ENCODE measurements around the gene MAST4. TPM values are rescaled to one million over a fixed set of nuclear protein-coding genes. Genes with fewer than 3 reads are reported as not detected.

The MAST4 gene
- total and polyA plus RNA-seq, 2 of the 13 experiments (the other 11 are each of a cell fraction or from before 2014, with no cell fraction given): 3.4 to 3.7 TPM

DNA sequence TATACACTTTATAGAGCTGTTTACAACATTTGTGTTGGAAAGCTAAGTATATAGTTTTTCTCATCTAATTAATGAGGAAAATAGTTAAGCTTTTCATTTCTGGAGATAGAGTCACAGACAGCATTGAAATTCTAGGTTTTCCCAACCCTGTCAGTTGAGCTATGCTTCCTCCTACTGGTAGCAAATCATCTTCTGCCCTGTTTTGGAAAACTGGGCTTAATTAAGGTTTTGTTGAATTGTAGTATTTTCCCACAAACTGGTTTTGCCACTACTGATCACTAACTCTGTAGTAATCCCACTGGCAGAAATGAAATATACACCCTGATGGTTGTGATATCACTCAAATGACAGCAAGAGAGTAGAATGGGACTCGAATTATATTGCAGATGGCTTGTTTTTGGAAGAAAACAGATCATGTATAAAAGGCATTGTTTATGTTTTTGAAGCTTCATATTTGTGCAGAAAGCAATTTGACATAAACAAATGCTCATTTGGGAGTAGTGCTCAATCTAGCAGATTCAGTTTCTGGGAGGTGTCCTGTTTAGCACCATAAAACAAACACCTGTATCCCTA is 553.8 kb downstream of the MAST4 start:
- 95% methylated on average over 1 of the region's 1 CpG for WGBS (ENCODE audit: low lambda C conversion rate)
- H3K79me2 ChIP-seq (ENCODE audit: insufficient read depth, low read length): no peaks in the 10 kb centered on the region
- H3K36me3 ChIP-seq (replicated peaks in 1 of 2; ENCODE audit: control insufficient read depth in 1 of 2, insufficient read depth in 2 of 2, low read length in 2 of 2): peaks cover 0 to 26% of the 10 kb centered on the region in 2 experiments
- no peaks in the 10 kb centered on the region for H4K20me1 ChIP-seq (ENCODE audit: insufficient read depth, low read length)
- no peaks in the 10 kb centered on the region for H3K9me3 ChIP-seq (ENCODE audit: low read length)
- DNase-seq (ENCODE audit: low spot score) (no peak), ATAC-seq (no peak), FAIRE-seq (no peak)
- no peak overlapping the region for H2AFZ ChIP-seq (ENCODE audit: low read length)
- H3K27me3 ChIP-seq (ENCODE audit: control insufficient read depth in 1 of 2, insufficient read depth in 2 of 2, low read length in 2 of 2): no peaks in the 10 kb centered on the region
- CTCF ChIA-PET (ENCODE audit: low intra/inter-chr PET ratio, low total read pairs): interaction anchor here (1.4 to 1.8 kb wide), 2 partner anchors 162 to 336 kb away, joined by 6 to 9 read pairs; no protein-coding TSS in a partner anchor
- no peak overlapping the region for H3K4me3 ChIP-seq (replicated peaks in 1 of 3; ENCODE audit: insufficient read depth in 1 of 3, low read depth in 2 of 3, low read length in 3 of 3)
- no peak overlapping the region for H3K9ac ChIP-seq (ENCODE audit: insufficient read depth, low read depth, low read length)
- H3K27ac ChIP-seq (ENCODE audit: extremely low read length, insufficient read depth, low read length): no peak overlapping the region
- in situ Hi-C loops (cut with HindIII; ENCODE audit: extremely low pct_ligation_motif_present, low pct_unique_long_range_greater_than_20kb) (no loop called here), intact Hi-C loops (cut with micrococcal nuclease; ENCODE audit: unreplicated experiment) (loop anchor here (1.0 to 2.0 kb wide), 2 partner anchors 161 to 336 kb away; no protein-coding TSS in a partner anchor)
- TF ChIP-seq, protein P1, sequence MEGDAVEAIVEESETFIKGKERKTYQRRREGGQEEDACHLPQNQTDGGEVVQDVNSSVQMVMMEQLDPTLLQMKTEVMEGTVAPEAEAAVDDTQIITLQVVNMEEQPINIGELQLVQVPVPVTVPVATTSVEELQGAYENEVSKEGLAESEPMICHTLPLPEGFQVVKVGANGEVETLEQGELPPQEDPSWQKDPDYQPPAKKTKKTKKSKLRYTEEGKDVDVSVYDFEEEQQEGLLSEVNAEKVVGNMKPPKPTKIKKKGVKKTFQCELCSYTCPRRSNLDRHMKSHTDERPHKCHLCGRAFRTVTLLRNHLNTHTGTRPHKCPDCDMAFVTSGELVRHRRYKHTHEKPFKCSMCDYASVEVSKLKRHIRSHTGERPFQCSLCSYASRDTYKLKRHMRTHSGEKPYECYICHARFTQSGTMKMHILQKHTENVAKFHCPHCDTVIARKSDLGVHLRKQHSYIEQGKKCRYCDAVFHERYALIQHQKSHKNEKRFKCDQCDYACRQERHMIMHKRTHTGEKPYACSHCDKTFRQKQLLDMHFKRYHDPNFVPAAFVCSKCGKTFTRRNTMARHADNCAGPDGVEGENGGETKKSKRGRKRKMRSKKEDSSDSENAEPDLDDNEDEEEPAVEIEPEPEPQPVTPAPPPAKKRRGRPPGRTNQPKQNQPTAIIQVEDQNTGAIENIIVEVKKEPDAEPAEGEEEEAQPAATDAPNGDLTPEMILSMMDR (CRISPR knock-in tag; IDR thresholded peaks at IDR 0.05): peak; percentile 42
- TF ChIP-seq SSRP1 (CRISPR knock-in tag; IDR thresholded peaks at IDR 0.05): no peak
- peak; percentile 50; the same call in 1 of the 2 replicates for TF ChIP-seq RAD21 (CRISPR knock-in tag; IDR thresholded peaks at IDR 0.05)
- peak; percentile 77 for TF ChIP-seq STAG1 (CRISPR knock-in tag; IDR thresholded peaks at IDR 0.05)
- H3K4me1 ChIP-seq (ENCODE audit: insufficient read depth, low read length): peaks cover 30% of the 10 kb centered on the region
- POLR2A ChIA-PET: no interaction called here
- H3K4me2 ChIP-seq (ENCODE audit: low read depth, low read length): no peak overlapping the region
- BruUV-seq (replicated peaks): no TSS peak

DNA sequence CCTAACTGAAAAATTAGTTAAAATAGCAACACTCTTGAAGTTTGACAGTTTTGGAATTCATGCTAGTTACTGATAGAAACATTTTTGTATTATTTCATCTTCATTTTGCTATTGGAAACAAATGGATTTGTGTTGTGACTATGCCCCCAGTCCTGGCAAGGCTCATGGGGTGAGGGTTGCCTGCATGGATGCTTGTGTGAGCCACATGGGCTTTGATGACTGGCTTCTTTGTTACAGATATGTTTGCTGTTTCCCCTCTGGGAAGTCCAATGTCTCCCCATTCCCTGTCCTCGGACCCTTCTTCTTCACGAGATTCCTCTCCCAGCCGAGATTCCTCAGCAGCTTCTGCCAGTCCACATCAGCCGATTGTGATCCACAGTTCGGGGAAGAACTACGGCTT is 556.2 kb downstream of the MAST4 start:
- Histone ChIP-seq H4K20me1 (ENCODE audit: insufficient read depth, low read length) (no peaks in the 10 kb centered on the region), H3K9ac (ENCODE audit: insufficient read depth, low read depth, low read length) (no peak overlapping the region), H3K9me3 (ENCODE audit: low read length) (no peaks in the 10 kb centered on the region), H3K27me3 (ENCODE audit: control insufficient read depth in 1 of 2, insufficient read depth in 2 of 2, low read length in 2 of 2) (no peaks in the 10 kb centered on the region), H3K36me3 (replicated peaks in 1 of 2; ENCODE audit: control insufficient read depth in 1 of 2, insufficient read depth in 2 of 2, low read length in 2 of 2) (peaks cover 0 to 17% of the 10 kb centered on the region in 2 experiments), H3K27ac (ENCODE audit: extremely low read length, insufficient read depth, low read length) (no peak overlapping the region), H3K79me2 (ENCODE audit: insufficient read depth, low read length) (no peaks in the 10 kb centered on the region), H3K4me1 (ENCODE audit: insufficient read depth, low read length) (peaks cover 17% of the 10 kb centered on the region), H2AFZ (ENCODE audit: low read length) (no peak overlapping the region), H3K4me3 (replicated peaks in 1 of 3; ENCODE audit: insufficient read depth in 1 of 3, low read depth in 2 of 3, low read length in 3 of 3) (no peak overlapping the region), H3K4me2 (ENCODE audit: low read depth, low read length) (no peak overlapping the region)
- no peak for ATAC-seq
- TF ChIP-seq HOXA7 (CRISPR knock-in tag; IDR thresholded peaks at IDR 0.05): no peak
- TF ChIP-seq SOX13 (IDR thresholded peaks at IDR 0.05): no peak
- TF ChIP-seq SOX13 (CRISPR knock-in tag; conservative IDR thresholded peaks at IDR 0.05 in 1 of 2, IDR thresholded peaks at IDR 0.05 in 1 of 2): no peak
- no peak for TF ChIP-seq SAP130 (CRISPR knock-in tag; IDR thresholded peaks at IDR 0.05; ENCODE audit: low read depth)
- TF ChIP-seq CEBPB (IDR thresholded peaks at IDR 0.05; ENCODE audit: borderline replicate concordance, low read depth, low read length): no peak
- TF ChIP-seq ZFY (CRISPR knock-in tag; IDR thresholded peaks at IDR 0.05): no peak
- TF ChIP-seq ZNF251 (CRISPR knock-in tag; IDR thresholded peaks at IDR 0.05): no peak
- no peak for TF ChIP-seq ZNF343 (CRISPR knock-in tag; IDR thresholded peaks at IDR 0.05)
- TF ChIP-seq FOSL2 (CRISPR knock-in tag; IDR thresholded peaks at IDR 0.05): no peak
- TF ChIP-seq NR2C2 (CRISPR knock-in tag; IDR thresholded peaks at IDR 0.05; ENCODE audit: borderline replicate concordance): no peak
- TF ChIP-seq, protein P2, sequence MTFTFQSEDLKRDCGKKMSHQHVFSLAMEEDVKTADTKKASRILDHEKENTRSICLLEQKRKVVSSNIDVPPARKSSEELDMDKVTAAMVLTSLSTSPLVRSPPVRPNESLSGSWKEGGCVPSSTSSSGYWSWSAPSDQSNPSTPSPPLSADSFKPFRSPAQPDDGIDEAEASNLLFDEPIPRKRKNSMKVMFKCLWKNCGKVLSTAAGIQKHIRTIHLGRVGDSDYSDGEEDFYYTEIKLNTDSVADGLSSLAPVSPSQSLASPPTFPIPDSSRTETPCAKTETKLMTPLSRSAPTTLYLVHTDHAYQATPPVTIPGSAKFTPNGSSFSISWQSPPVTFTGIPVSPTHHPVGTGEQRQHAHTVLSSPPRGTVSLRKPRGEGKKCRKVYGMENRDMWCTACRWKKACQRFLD (CRISPR knock-in tag; IDR thresholded peaks at IDR 0.05; ENCODE audit: borderline replicate concordance): no peak
- no peak for TF ChIP-seq ZNF383 (CRISPR knock-in tag; IDR thresholded peaks at IDR 0.05; ENCODE audit: borderline replicate concordance)
- TF ChIP-seq PHF20 (CRISPR knock-in tag; IDR thresholded peaks at IDR 0.05): no peak
- WGBS (ENCODE audit: low lambda C conversion rate): 96% methylated on average over 6 of the region's 6 CpGs
- intact Hi-C loops (cut with micrococcal nuclease; ENCODE audit: unreplicated experiment) (no loop called here), in situ Hi-C loops (cut with HindIII; ENCODE audit: extremely low pct_ligation_motif_present, low pct_unique_long_range_greater_than_20kb) (no loop called here)
- ChIA-PET CTCF (ENCODE audit: low intra/inter-chr PET ratio, low total read pairs) (no interaction called here), POLR2A (no interaction called here)
- no TSS peak for BruUV-seq (replicated peaks)
- no peak for FAIRE-seq
- no peak for DNase-seq (ENCODE audit: low spot score)

Data from HepG2 (cell line).